BJ (cell line): ENCODE measurements around the gene ZDHHC19. TPM values are rescaled to one million over a fixed set of nuclear protein-coding genes. Genes with fewer than 3 reads are reported as not detected.
"Not testable (repeated sequence)": the region's sequence is repeated elsewhere in the genome, so short reads cannot be mapped to it uniquely, and the experiment has no call there.

Experiments
- CTCF ChIA-PET: fragments of 350-600 bp; formaldehyde crosslinking; extraction: SDS; loops from one replicate; lab custom pipeline; 2021; ENCODE audit warnings: antibody characterized with exemption, inconsistent platforms; lab: Yijun Ruan, JAX
- POLR2A ChIA-PET: fragments of 300-600 bp; sonication (Branson Sonifier 250); formaldehyde crosslinking; extraction: SDS; loops from one replicate; lab custom pipeline; 2021; ENCODE audit warnings: antibody characterized with exemption; lab: Charles Lee
- DNase-seq: peaks from one replicate; pipeline ENCODE4 v3.0.0-alpha.2; 2011; ENCODE audit warnings: low read depth
- H3K27me3 ChIP-seq: 2 replicates; pipeline ENCODE4 v1.6.0; 2011; ENCODE audit warnings: low read length; ENCODE audit not compliant: control insufficient read depth, insufficient read depth
- H3K36me3 ChIP-seq: 2 replicates; pipeline ENCODE4 v1.5.1; 2011; ENCODE audit warnings: low read length; ENCODE audit not compliant: control insufficient read depth, insufficient read depth
- H3K4me3 ChIP-seq: 2 replicates; pipeline ENCODE4 v1.5.1; 2011; ENCODE audit warnings: low read depth, mild to moderate bottlenecking, control low read depth, low read length
- CTCF ChIP-seq: IDR thresholded peaks from 2 replicates; pipeline ENCODE4 v1.5.1; 2011; ENCODE audit warnings: low read depth, mild to moderate bottlenecking, control low read depth, inconsistent platforms, low read length, moderate library complexity; ENCODE audit not compliant: insufficient read depth
- polyA plus RNA-seq: library from polyadenylated mRNA; depleted of rRNA; stranded (reverse); fragments of >200 nt; gene quantifications from 2 replicates; pipeline ENCODE4 v1.2.3, GENCODE V29; 2011

Gene ZDHHC19
- polyA plus RNA-seq, 1 experiment = not detected

- ChIA-PET POLR2A (interaction anchor here (0.7 kb wide), 1 partner anchor 327 kb away, joined by 12 read pairs; no protein-coding TSS in a partner anchor), CTCF (no interaction called here)
- DNase-seq = peak; percentile 43
- no peaks in the 10 kb centered on the region for H3K27me3 ChIP-seq
- no peak for TF ChIP-seq CTCF
- no peak overlapping the region for H3K4me3 ChIP-seq
- peaks cover 7% of the 10 kb centered on the region for H3K36me3 ChIP-seq
These were observed 35.6 kb upstream of the ZDHHC19 start for GRCh38 chr3:196246612-196247308.

GRCh38 chr3:196244166-196244565, 33.0 kb upstream of the ZDHHC19 start:
- H3K27me3 ChIP-seq, H3K36me3 ChIP-seq, DNase-seq, POLR2A ChIA-PET, H3K4me3 ChIP-seq, CTCF ChIA-PET: not testable (repeated sequence)

GRCh38 chr3:196241704-196242103, 30.5 kb upstream of the ZDHHC19 start:
- ChIA-PET POLR2A (no interaction called here), CTCF (no interaction called here)
- no peak for DNase-seq
- no peak for TF ChIP-seq CTCF
- Histone ChIP-seq H3K27me3 (no peaks in the 10 kb centered on the region), H3K4me3 (no peak overlapping the region), H3K36me3 (peaks cover 12% of the 10 kb centered on the region)

GRCh38 chr3:196240424-196240823, 29.2 kb upstream of the ZDHHC19 start:
- no peak for TF ChIP-seq CTCF
- ChIA-PET POLR2A (no interaction called here), CTCF (interaction anchor here (1.0 to 1.3 kb wide), 2 partner anchors 13 to 282 kb away, joined by 3 to 4 read pairs; no protein-coding TSS in a partner anchor)
- Histone ChIP-seq H3K4me3 (no peak overlapping the region), H3K36me3 (peaks cover 11% of the 10 kb centered on the region), H3K27me3 (no peaks in the 10 kb centered on the region)
- no peak for DNase-seq

GRCh38 chr3:196238612-196239560, 27.7 kb upstream of the ZDHHC19 start:
- DNase-seq = no peak
- TF ChIP-seq CTCF = no peak
- ChIA-PET POLR2A (no interaction called here), CTCF (no interaction called here)
- Histone ChIP-seq H3K4me3 (no peak overlapping the region), H3K36me3 (peaks cover 11% of the 10 kb centered on the region), H3K27me3 (no peaks in the 10 kb centered on the region)
